Sigmoid colon (tissue), 4 donors: ENCODE measurements around the gene CLIC4.

Experiments used
- EP300 ChIP-seq, 4 donors: sonication (generic); formaldehyde crosslinking; IDR thresholded peaks; one replicate each; pipeline ENCODE4 v1.6.1; 2017; ENCODE audit warnings: antibody characterized with exemption in 4 of 4
- POLR2A ChIP-seq, 2 donors: fragments of 450-650 bp; IDR thresholded peaks; one replicate each; pipeline ENCODE4 v1.6.1; 2016; ENCODE audit warnings: antibody characterized with exemption in 2 of 2, mild to moderate bottlenecking in 2 of 2, moderate library complexity in 2 of 2
- POLR2AphosphoS5 ChIP-seq, 4 donors: sonication (generic); formaldehyde crosslinking; IDR thresholded peaks; one replicate each; pipeline ENCODE4 v1.6.1; 2017; ENCODE audit warnings: antibody characterized with exemption in 4 of 4
- TF ChIP-seq, protein P1 (sequence below), 4 experiments: fragments of 450-650 bp in 3 of 4; fragments of 200-600 bp in 1 of 4; IDR thresholded peaks; one replicate each; pipeline ENCODE4 v1.5.1; 2016 to 2019; ENCODE audit warnings: antibody characterized with exemption in 4 of 4, mild to moderate bottlenecking in 3 of 4, moderate library complexity in 2 of 4

DNA sequence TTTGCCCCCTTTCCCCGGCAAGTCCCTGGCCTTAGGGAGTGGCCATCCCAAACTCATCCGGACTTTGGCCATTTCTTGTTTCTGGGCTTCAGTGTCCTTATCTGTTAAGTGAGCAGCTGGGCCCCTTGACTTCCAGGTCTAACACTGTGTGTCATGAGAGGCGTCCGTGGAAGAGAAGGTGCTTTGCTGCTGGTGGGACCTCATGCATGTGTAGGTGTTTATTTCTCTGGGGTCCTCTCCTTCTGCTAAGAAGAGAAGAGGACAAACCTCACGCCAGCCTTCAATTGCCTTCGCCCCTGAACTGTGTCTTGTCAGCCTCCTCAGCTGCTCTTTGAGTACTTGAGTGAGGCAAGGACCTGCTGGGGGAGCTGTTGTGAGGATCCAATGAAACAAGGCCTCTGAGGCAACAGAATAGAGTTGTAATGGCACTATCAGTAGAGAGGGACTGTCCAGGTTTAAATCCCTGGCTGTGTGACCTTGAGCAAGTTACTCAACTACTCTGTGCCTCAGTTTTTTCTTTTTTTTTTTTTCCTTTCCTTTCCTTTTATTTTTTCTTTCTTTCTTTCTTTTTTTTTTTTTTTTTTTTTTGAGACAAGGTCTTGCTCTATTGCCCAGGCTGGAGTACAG, 112.4 kb downstream of the CLIC4 start:
- TF ChIP-seq, protein P1, sequence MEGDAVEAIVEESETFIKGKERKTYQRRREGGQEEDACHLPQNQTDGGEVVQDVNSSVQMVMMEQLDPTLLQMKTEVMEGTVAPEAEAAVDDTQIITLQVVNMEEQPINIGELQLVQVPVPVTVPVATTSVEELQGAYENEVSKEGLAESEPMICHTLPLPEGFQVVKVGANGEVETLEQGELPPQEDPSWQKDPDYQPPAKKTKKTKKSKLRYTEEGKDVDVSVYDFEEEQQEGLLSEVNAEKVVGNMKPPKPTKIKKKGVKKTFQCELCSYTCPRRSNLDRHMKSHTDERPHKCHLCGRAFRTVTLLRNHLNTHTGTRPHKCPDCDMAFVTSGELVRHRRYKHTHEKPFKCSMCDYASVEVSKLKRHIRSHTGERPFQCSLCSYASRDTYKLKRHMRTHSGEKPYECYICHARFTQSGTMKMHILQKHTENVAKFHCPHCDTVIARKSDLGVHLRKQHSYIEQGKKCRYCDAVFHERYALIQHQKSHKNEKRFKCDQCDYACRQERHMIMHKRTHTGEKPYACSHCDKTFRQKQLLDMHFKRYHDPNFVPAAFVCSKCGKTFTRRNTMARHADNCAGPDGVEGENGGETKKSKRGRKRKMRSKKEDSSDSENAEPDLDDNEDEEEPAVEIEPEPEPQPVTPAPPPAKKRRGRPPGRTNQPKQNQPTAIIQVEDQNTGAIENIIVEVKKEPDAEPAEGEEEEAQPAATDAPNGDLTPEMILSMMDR (IDR thresholded peaks at IDR 0.05) = no peak
- no peak for TF ChIP-seq POLR2AphosphoS5 (IDR thresholded peaks at IDR 0.05)
- no peak for TF ChIP-seq EP300 (IDR thresholded peaks at IDR 0.05)
- no peak for TF ChIP-seq POLR2A (IDR thresholded peaks at IDR 0.05)
